Breast epithelium (tissue), 3 donors: Measurements from ENCODE around the gene PEX13.

ENCODE experiments used
- POLR2A ChIP-seq: fragments of 450-650 bp; IDR thresholded peaks from one replicate; pipeline ENCODE4 v1.6.1; 2016; ENCODE audit warnings: antibody characterized with exemption, mild to moderate bottlenecking, moderate library complexity
- POLR2AphosphoS5 ChIP-seq, 3 donors: sonication (generic); formaldehyde crosslinking; IDR thresholded peaks; one replicate each; pipeline ENCODE4 v1.6.1; 2017; ENCODE audit warnings: antibody characterized with exemption in 3 of 3
- TF ChIP-seq, protein P1 (sequence below), 3 donors: fragments of 450-650 bp; IDR thresholded peaks; one replicate each; pipeline ENCODE4 v1.5.1; 2016 to 2017; ENCODE audit warnings: antibody characterized with exemption in 3 of 3, mild to moderate bottlenecking in 3 of 3, moderate library complexity in 3 of 3

DNA sequence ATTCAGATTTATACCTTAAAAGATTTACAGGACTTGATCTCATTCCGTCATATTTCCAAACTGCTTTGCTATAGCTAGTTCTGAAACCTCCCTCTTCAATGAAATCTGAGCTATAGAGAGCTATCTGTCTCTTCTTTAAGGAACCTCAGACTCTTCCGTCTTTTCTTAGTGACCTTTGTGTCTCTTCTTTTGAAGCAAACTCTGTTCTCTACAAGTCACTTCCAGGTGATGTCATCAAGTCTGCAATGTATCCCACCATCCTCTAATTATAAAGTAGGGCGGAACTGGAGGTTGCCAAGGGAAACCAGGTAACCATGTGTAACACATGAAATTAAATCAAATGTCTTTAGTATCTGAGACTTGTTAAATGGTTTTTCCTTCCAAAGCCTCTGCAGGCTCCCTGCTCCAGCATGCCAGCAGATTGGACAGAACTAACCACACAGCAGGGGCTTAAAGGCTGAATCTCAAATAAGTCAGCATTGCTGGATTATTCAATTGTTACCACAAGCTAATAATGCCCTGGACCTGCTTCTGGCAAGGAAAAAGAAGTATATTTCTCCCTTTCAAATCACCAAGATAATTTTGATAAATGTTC, 41.2 kb upstream of the PEX13 start:
- TF ChIP-seq, protein P1, sequence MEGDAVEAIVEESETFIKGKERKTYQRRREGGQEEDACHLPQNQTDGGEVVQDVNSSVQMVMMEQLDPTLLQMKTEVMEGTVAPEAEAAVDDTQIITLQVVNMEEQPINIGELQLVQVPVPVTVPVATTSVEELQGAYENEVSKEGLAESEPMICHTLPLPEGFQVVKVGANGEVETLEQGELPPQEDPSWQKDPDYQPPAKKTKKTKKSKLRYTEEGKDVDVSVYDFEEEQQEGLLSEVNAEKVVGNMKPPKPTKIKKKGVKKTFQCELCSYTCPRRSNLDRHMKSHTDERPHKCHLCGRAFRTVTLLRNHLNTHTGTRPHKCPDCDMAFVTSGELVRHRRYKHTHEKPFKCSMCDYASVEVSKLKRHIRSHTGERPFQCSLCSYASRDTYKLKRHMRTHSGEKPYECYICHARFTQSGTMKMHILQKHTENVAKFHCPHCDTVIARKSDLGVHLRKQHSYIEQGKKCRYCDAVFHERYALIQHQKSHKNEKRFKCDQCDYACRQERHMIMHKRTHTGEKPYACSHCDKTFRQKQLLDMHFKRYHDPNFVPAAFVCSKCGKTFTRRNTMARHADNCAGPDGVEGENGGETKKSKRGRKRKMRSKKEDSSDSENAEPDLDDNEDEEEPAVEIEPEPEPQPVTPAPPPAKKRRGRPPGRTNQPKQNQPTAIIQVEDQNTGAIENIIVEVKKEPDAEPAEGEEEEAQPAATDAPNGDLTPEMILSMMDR (IDR thresholded peaks at IDR 0.05) = no peak
- TF ChIP-seq POLR2A = no peak
- TF ChIP-seq POLR2AphosphoS5 (IDR thresholded peaks at IDR 0.05) = no peak
